HTERT RPE-1 (cell line): ENCODE data around the gene GRIK4.

ENCODE experiments used
- in situ Hi-C: fragments of 300-500 bp; cut with MboI; formaldehyde crosslinking; loops from 4 replicates; pipeline ENCODE4 v1.14.3; 2020; ENCODE audit warnings: low sequenced_read_pairs

GRIK4 gene

GRCh38 chr11:120824242-120824641, 312.7 kb downstream of the GRIK4 start:
- in situ Hi-C loops, result no loop called here

GRCh38 chr11:120827198-120827597, 315.6 kb downstream of the GRIK4 start:
- in situ Hi-C loops, result no loop called here

- in situ Hi-C loops, result no loop called here
Observed at GRCh38 chr11:120827820-120828219, 316.3 kb downstream of the GRIK4 start.

GRCh38 chr11:120828847-120829246, 317.3 kb downstream of the GRIK4 start:
- in situ Hi-C loops, result no loop called here

GRCh38 chr11:120830085-120830620, 318.6 kb downstream of the GRIK4 start:
- in situ Hi-C loops, result no loop called here

- in situ Hi-C loops, result no loop called here
Observed at GRCh38 chr11:120832481-120833238, 321.1 kb downstream of the GRIK4 start.

DNA sequence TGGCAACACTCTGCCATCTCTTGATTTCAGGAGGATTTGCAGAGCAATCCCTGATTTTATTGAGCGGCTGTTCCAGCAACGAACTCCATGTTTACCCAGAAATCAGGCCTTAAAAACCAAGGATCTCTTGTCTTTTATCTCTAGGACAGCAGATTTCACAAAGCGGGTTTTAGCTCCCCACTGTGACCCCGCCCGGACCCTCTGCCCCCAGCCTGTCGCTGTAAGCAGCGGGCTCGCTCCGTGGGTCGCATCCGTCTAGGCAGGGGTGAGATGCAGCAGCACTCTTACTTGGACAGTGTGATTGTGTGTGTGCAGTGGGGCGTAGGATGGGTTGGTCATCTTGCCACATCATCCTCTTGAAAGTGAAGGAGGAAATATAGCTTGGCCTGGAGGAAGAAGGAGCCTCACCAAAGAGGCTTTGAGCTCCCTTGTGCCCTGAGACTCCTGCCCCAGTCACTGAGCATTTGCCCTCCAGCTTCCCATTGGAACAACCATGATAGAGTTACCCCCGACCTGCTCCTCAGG, 323.2 kb downstream of the GRIK4 start:
- in situ Hi-C loops, result no loop called here

- in situ Hi-C loops, result no loop called here
Observed at GRCh38 chr11:120835601-120836228, 324.2 kb downstream of the GRIK4 start.

DNA sequence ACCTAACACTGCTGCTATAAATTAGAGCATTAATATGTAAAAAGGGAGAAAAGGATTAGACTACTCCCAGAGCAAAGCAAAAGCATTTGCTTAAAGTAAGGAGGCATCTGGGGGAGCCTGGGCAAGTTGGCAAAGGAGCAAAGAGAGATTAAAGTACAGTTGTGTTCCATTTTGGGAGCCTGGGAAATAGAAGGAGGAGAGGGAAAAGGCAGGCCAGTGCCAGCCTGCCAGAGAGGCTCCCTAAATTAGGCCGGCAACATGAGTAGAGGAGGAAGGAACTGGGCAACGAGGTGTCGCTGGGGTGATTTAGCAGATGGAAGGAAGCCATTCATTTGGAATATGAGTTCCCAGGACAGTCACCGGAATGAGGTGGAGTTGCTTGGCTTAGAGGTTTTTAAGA, 326.1 kb downstream of the GRIK4 start:
- in situ Hi-C loops, result no loop called here

GRCh38 chr11:120839201-120839600, 327.7 kb downstream of the GRIK4 start:
- in situ Hi-C loops, result no loop called here

- in situ Hi-C loops, result no loop called here
Observed at GRCh38 chr11:120839846-120840402, 328.4 kb downstream of the GRIK4 start.

DNA sequence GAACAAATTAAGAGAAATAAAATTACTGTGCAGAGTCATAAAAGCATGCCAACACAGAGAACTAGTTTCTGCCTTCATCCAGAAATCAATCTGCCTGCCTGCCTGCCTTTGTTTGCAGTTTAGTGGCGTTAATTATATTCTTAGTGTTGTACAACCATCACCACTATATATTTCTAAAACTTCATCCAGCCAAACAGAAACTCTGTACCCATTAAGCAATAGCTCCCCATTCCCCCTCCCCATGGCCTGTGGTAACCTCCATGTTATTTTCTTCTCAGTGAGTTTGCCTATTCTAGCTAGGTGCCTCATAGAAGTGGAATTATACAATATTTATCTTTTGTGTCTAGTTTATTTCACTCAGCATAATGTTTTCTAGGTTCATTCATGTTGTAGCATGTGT, 329.1 kb downstream of the GRIK4 start:
- in situ Hi-C loops, result no loop called here

DNA sequence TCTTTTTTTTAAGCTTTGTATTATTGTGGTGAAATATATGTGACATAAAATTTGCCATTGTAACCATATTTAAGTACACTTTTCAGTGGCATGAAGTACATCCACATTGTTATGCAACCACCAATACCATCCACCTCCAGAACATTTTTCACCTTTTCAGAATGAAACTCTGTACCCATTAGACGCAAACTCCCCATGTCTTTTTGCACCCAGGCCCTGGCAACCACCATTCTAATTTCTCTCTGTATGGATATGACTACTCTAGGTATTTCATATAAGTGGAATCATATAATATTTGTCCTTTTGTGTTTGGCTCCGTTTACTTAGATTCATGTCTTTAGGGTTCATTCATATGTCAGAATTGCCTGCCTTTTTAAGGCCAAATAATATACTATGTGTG, 329.5 kb downstream of the GRIK4 start:
- in situ Hi-C loops, result no loop called here

DNA sequence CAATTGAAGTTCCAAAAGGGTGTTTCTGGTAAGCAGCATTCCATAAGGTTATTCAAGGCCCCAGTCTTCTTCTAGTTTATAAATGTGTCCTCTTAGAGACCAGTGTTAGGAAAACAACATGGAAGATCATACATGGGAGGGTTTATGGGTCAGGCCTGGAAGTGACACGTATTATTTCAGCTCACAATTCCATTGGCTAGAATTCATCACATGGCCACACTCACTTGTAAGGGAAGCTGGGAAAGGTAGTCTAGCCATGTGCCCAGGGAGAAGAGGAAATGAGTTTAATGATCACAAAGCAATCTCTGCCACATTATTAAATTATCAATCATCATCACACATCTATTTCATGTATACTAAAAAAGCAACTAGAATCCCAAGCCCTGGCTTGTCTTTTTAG, 330.6 kb downstream of the GRIK4 start:
- in situ Hi-C loops, result no loop called here

GRCh38 chr11:120853435-120853834, 341.9 kb downstream of the GRIK4 start:
- in situ Hi-C loops, result no loop called here

- in situ Hi-C loops, result no loop called here
Observed at GRCh38 chr11:120854988-120855387, 343.4 kb downstream of the GRIK4 start.

- in situ Hi-C loops, result no loop called here
Observed at GRCh38 chr11:120857508-120857907, 346.0 kb downstream of the GRIK4 start.

DNA sequence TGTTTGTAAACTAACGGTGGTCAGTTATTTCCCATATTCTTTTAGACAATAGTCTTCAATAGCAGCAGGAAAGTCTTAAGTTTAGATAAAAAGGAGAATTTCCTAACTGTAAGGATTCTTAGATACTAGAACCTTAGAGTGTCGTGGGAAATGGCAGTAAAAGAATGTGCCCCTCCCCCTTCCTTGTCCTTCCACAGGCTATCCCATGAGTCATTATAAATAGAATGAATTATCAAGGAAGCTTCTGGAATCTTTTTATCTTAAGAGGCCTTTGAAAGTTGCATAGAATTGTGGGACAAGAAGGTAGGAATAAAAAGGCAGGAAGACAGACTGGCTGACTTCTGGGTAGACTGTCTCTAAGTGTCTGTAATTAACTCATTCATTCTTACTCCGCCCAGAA, 347.2 kb downstream of the GRIK4 start:
- in situ Hi-C loops, result no loop called here

- in situ Hi-C loops, result no loop called here
Observed at GRCh38 chr11:120859552-120860295, 348.2 kb downstream of the GRIK4 start.

- in situ Hi-C loops, result no loop called here
Observed at GRCh38 chr11:120863359-120863758, 351.8 kb downstream of the GRIK4 start.

- in situ Hi-C loops, result no loop called here
Observed at GRCh38 chr11:120867024-120867423, 355.5 kb downstream of the GRIK4 start.
